Measurements from ENCODE around the gene ABHD1. TPM values are rescaled to one million over a fixed set of nuclear protein-coding genes. Genes with fewer than 3 reads are reported as not detected.

The ABHD1 gene
- polyA plus RNA-seq, 1 donor (not counting 4 experiments of a cell fraction or from before 2014, with no cell fraction given), result not detected

DNA sequence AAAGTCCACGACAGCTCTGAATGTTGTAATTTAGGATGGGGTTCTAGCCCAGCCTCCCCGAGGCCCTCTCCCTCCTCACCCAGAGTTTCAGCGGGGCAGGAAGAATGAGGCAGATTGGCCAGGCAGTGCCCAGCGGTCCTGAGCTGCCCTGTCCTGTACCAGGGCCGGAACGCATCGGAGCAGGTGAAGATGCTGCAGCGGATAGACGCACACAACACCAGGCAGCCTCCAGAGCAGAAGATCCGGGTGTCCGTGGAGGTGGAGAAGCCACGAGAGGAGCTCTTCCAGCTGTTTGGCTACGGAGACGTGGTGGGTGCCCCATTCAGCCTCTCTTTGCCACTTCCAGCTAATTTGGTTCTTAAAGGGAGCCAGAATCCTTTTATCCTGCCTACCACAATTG is 26.3 kb upstream of the ABHD1 start:
- H3K9ac ChIP-seq (ENCODE audit: control insufficient read depth, extremely low read depth, insufficient read depth, low read length), result no peak overlapping the region
- DNase-seq (ENCODE audit: low read depth, low spot score) (no peak), FAIRE-seq (no peak)
- dilution Hi-C loops (cut with MboI; ENCODE audit: extremely low pct_ligation_motif_present, low sequenced_read_pairs), result no loop called here
- H4K20me1 ChIP-seq (ENCODE audit: control insufficient read depth, extremely low read depth, insufficient read depth, low read length), result peaks cover 4% of the 10 kb centered on the region
- no peaks in the 10 kb centered on the region for H3K9me3 ChIP-seq (ENCODE audit: control insufficient read depth, low read depth, low read length)
- peaks cover 4% of the 10 kb centered on the region for H3K4me1 ChIP-seq (ENCODE audit: control insufficient read depth, extremely low read depth, insufficient read depth, low read length)
- H3K27me3 ChIP-seq (ENCODE audit: control insufficient read depth, extremely low read depth, insufficient read depth, low read length), result no peaks in the 10 kb centered on the region
- H2AFZ ChIP-seq (ENCODE audit: control insufficient read depth, low read length), result no peak overlapping the region
- H3K36me3 ChIP-seq (ENCODE audit: control insufficient read depth in 2 of 2, extremely low read depth in 1 of 2, insufficient read depth in 2 of 2, low read length in 2 of 2), result no peaks in the 10 kb centered on the region
- no peak for TF ChIP-seq EZH2 (IDR thresholded peaks at IDR 0.05; ENCODE audit: low read length)
- TF ChIP-seq, protein P1, sequence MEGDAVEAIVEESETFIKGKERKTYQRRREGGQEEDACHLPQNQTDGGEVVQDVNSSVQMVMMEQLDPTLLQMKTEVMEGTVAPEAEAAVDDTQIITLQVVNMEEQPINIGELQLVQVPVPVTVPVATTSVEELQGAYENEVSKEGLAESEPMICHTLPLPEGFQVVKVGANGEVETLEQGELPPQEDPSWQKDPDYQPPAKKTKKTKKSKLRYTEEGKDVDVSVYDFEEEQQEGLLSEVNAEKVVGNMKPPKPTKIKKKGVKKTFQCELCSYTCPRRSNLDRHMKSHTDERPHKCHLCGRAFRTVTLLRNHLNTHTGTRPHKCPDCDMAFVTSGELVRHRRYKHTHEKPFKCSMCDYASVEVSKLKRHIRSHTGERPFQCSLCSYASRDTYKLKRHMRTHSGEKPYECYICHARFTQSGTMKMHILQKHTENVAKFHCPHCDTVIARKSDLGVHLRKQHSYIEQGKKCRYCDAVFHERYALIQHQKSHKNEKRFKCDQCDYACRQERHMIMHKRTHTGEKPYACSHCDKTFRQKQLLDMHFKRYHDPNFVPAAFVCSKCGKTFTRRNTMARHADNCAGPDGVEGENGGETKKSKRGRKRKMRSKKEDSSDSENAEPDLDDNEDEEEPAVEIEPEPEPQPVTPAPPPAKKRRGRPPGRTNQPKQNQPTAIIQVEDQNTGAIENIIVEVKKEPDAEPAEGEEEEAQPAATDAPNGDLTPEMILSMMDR (optimal IDR thresholded peaks at IDR 0.05 in 1 of 3, IDR thresholded peaks at IDR 0.05 in 1 of 3, conservative IDR thresholded peaks at IDR 0.05 in 1 of 3; ENCODE audit: extremely low read depth in 1 of 3, insufficient read depth in 2 of 3, low read length in 3 of 3), result no peak
- no peak overlapping the region for H3K27ac ChIP-seq (ENCODE audit: control insufficient read depth, insufficient read depth, low read length)
- H3K79me2 ChIP-seq (ENCODE audit: control insufficient read depth, insufficient read depth, low read length), result no peaks in the 10 kb centered on the region
- H3K4me2 ChIP-seq (ENCODE audit: control insufficient read depth, extremely low read depth, insufficient read depth, low read depth, low read length), result no peak overlapping the region
- no peaks in the 10 kb centered on the region for H3K9me1 ChIP-seq (ENCODE audit: control insufficient read depth, extremely low read depth, insufficient read depth, low read length)
- H3K4me3 ChIP-seq (ENCODE audit: control insufficient read depth in 2 of 3, extremely low read depth in 1 of 3, insufficient read depth in 2 of 3, low read depth in 1 of 3, low read length in 3 of 3), result no peak overlapping the region

DNA sequence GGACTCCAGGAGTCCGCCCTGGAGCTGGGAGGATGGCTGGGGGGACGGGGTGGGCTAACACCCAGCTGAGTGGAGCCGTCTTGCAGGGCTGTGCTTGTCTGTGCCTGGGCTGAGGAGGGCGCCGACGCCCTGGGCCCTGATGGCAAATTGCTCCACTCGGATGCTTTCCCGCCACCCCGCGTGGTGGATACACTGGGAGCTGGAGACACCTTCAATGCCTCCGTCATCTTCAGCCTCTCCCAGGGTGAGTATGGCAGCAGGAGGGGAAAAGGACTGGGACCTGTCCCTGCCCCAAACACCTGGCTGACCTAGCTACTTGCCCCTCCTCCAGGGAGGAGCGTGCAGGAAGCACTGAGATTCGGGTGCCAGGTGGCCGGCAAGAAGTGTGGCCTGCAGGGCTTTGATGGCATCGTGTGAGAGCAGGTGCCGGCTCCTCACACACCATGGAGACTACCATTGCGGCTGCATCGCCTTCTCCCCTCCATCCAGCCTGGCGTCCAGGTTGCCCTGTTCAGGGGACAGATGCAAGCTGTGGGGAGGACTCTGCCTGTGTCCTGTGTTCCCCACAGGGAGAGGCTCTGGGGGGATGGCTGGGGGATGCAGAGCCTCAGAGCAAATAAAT is 24.2 kb upstream of the ABHD1 start:
- DNase-seq (ENCODE audit: low read depth, low spot score) (no peak), FAIRE-seq (no peak)
- H4K20me1 ChIP-seq (ENCODE audit: control insufficient read depth, extremely low read depth, insufficient read depth, low read length), result peaks cover 4% of the 10 kb centered on the region
- H3K9ac ChIP-seq (ENCODE audit: control insufficient read depth, extremely low read depth, insufficient read depth, low read length), result no peak overlapping the region
- H3K27ac ChIP-seq (ENCODE audit: control insufficient read depth, insufficient read depth, low read length), result no peak overlapping the region
- H3K4me2 ChIP-seq (ENCODE audit: control insufficient read depth, extremely low read depth, insufficient read depth, low read depth, low read length), result no peak overlapping the region
- H2AFZ ChIP-seq (ENCODE audit: control insufficient read depth, low read length), result no peak overlapping the region
- dilution Hi-C loops (cut with MboI; ENCODE audit: extremely low pct_ligation_motif_present, low sequenced_read_pairs), result no loop called here
- no peaks in the 10 kb centered on the region for H3K9me1 ChIP-seq (ENCODE audit: control insufficient read depth, extremely low read depth, insufficient read depth, low read length)
- H3K79me2 ChIP-seq (ENCODE audit: control insufficient read depth, insufficient read depth, low read length), result no peaks in the 10 kb centered on the region
- TF ChIP-seq EZH2 (IDR thresholded peaks at IDR 0.05; ENCODE audit: low read length), result no peak
- TF ChIP-seq, protein P1 (optimal IDR thresholded peaks at IDR 0.05 in 1 of 3, IDR thresholded peaks at IDR 0.05 in 1 of 3, conservative IDR thresholded peaks at IDR 0.05 in 1 of 3; ENCODE audit: extremely low read depth in 1 of 3, insufficient read depth in 2 of 3, low read length in 3 of 3), result no peak
- no peaks in the 10 kb centered on the region for H3K36me3 ChIP-seq (ENCODE audit: control insufficient read depth in 2 of 2, extremely low read depth in 1 of 2, insufficient read depth in 2 of 2, low read length in 2 of 2)
- no peaks in the 10 kb centered on the region for H3K9me3 ChIP-seq (ENCODE audit: control insufficient read depth, low read depth, low read length)
- peaks cover 4% of the 10 kb centered on the region for H3K4me1 ChIP-seq (ENCODE audit: control insufficient read depth, extremely low read depth, insufficient read depth, low read length)
- peaks cover 9% of the 10 kb centered on the region for H3K27me3 ChIP-seq (ENCODE audit: control insufficient read depth, extremely low read depth, insufficient read depth, low read length)
- no peak overlapping the region for H3K4me3 ChIP-seq (ENCODE audit: control insufficient read depth in 2 of 3, extremely low read depth in 1 of 3, insufficient read depth in 2 of 3, low read depth in 1 of 3, low read length in 3 of 3)
